PC-3 (cell line): Measurements from ENCODE around the gene NR2F6. TPM values are rescaled to one million over a fixed set of nuclear protein-coding genes. Genes with fewer than 3 reads are reported as not detected.
A peak's percentile ranks its signal among the peaks of the same experiment; 100 is the strongest.

ENCODE experiments used
- ATAC-seq: fragments of 200-7000 bp; cut with Tn5 transposase; 2 replicates; pipeline ENCODE4 v1.9.1; 2020; ENCODE audit warnings: mild to moderate bottlenecking, moderate library complexity
- BruUV-seq: library from RNA; stranded (reverse); fragments of 400-500 nt; replicated peaks from 2 replicates; lab custom pipeline; 2021; lab: Mats Ljungman, UMichigan
- CTCF ChIA-PET: fragments of 300-600 bp; sonication (Branson Sonifier 250); formaldehyde crosslinking; loops from one replicate; lab custom pipeline; 2022; ENCODE audit warnings: antibody characterized with exemption; lab: Charles Lee
- POLR2A ChIA-PET: fragments of 300-600 bp; sonication (Branson Sonifier 250); formaldehyde crosslinking; loops from one replicate; lab custom pipeline; 2022; ENCODE audit warnings: antibody characterized with exemption; ENCODE audit not compliant: unreplicated experiment; lab: Charles Lee
- DNase-seq: peaks from one replicate; pipeline ENCODE4 v3.0.0-alpha.2; 2015
- H2AFZ ChIP-seq: fragments of 300-600 bp; sonication (generic); 2 replicates; pipeline ENCODE4 v1.6.0; 2016; ENCODE audit warnings: antibody characterized with exemption, low read length
- H3F3A ChIP-seq: fragments of 300-600 bp; sonication (generic); one replicate; pipeline ENCODE4 v1.6.0; 2017; ENCODE audit warnings: antibody characterized with exemption, low read length, control low read depth, mild to moderate bottlenecking; ENCODE audit not compliant: unreplicated experiment
- H3K27ac ChIP-seq: fragments of 300-600 bp; sonication (generic); 2 replicates; pipeline ENCODE4 v1.5.1; 2016; ENCODE audit warnings: mild to moderate bottlenecking, low read length
- H3K27me3 ChIP-seq: fragments of 300-600 bp; sonication (generic); 2 replicates; pipeline ENCODE4 v1.6.1; 2016; ENCODE audit warnings: low read length, mixed read lengths
- H3K36me3 ChIP-seq: fragments of 300-600 bp; sonication (generic); 2 replicates; pipeline ENCODE4 v1.6.1; 2016; ENCODE audit warnings: low read depth, mixed run types, low read length, mixed read lengths
- H3K4me1 ChIP-seq: fragments of 300-600 bp; sonication (generic); 2 replicates; pipeline ENCODE4 v1.5.1; 2016; ENCODE audit warnings: low read length; ENCODE audit not compliant: insufficient read depth
- H3K4me2 ChIP-seq: fragments of 300-600 bp; sonication (generic); 2 replicates; pipeline ENCODE4 v1.6.0; 2016; ENCODE audit warnings: low read length
- H3K4me3 ChIP-seq: fragments of 300-600 bp; sonication (generic); 2 replicates; pipeline ENCODE4 v1.5.1; 2016; ENCODE audit warnings: mild to moderate bottlenecking, low read length, mixed read lengths
- H3K79me2 ChIP-seq: fragments of 300-600 bp; sonication (generic); 2 replicates; pipeline ENCODE4 v1.6.1; 2017; ENCODE audit warnings: low read length, mixed read lengths
- H3K9ac ChIP-seq: fragments of 300-600 bp; sonication (generic); 2 replicates; pipeline ENCODE4 v1.6.0; 2016; ENCODE audit warnings: mild to moderate bottlenecking, low read length
- H3K9me2 ChIP-seq: fragments of 300-600 bp; sonication (generic); replicated peaks from 2 replicates; pipeline ENCODE4 v1.6.1; 2016; ENCODE audit warnings: mixed run types, low read length, mixed read lengths
- H3K9me3 ChIP-seq: fragments of 300-600 bp; sonication (generic); 2 replicates; pipeline ENCODE4 v1.6.1; 2016; ENCODE audit warnings: low read length, mixed read lengths
- H4K20me1 ChIP-seq: fragments of 300-600 bp; sonication (generic); 2 replicates; pipeline ENCODE4 v1.6.1; 2016; ENCODE audit warnings: low read length, mixed read lengths
- EZH2 ChIP-seq: fragments of 300-600 bp; sonication (generic); IDR thresholded peaks from one replicate; pipeline ENCODE4 v1.6.1; 2017; ENCODE audit warnings: antibody characterized with exemption, mild to moderate bottlenecking, low read length; ENCODE audit not compliant: unreplicated experiment
- EZH2phosphoT487 ChIP-seq: fragments of 300-600 bp; sonication (generic); IDR thresholded peaks from 2 replicates; pipeline ENCODE4 v1.6.1; 2018; ENCODE audit warnings: mild to moderate bottlenecking, antibody characterized with exemption, low read length, borderline replicate concordance
- intact Hi-C: fragments of 100-400 bp; cut with micrococcal nuclease; formaldehyde crosslinking; loops from 2 replicates; pipeline ENCODE4 v1.9.0; 2023
- total RNA-seq: library from RNA; depleted of rRNA; stranded (reverse); fragments of >200 nt; gene quantifications from 2 replicates; pipeline ENCODE4 v1.2.3, GENCODE V29; 2014
- TF ChIP-seq, protein P1 (sequence below): fragments of 300-600 bp; sonication (generic); conservative IDR thresholded peaks from 2 replicates; pipeline ENCODE4 v1.5.1; 2017; ENCODE audit warnings: antibody characterized with exemption, low read depth, mild to moderate bottlenecking, low read length

The NR2F6 gene
- total RNA-seq, 1 experiment from 2014 or later = 134 TPM

DNA sequence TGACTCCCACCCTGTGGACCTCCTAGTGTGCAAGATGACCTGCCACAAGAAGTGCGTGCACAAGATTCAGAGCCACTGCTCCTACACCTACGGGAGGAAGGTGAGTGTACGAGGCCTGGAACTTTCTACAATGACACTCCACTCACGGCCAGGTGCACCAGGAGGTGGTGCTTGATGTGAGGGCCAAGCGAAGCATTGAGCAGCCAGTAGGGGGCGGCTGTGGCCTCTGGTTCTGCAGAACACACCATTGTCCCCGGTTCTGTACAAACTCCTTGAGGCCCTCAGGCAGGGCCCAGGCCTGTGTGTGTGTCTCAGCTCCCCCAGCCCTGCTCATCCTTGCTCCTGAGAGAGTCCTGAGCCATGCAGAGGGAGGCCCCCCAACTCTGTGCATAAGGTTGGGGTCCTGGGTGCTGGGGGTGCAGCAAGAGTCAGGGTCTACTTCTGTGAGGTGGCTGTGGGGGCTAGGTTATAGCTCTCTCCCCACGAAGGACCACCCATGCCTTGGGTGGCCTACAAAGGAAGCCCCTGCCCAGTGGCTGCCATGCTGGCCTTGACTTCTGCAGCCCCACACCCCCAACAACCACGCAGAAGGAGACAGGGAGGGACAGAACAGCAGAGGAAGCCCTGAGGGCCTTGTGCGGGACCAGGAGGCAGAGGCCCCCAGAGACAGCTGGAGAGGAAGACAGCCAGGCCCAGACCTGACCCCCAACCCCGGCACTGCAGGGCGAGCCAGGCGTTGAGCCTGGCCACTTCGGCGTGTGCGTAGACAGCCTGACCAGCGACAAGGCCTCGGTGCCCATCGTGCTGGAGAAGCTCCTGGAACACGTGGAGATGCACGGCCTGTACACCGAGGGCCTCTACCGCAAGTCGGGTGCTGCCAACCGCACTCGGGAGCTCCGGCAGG, 40.2 kb downstream of the NR2F6 start:
- Histone ChIP-seq H3K9ac (no peak overlapping the region), H3K9me2 (no peaks in the 10 kb centered on the region), H3K36me3 (peaks cover 30% of the 10 kb centered on the region), H4K20me1 (no peaks in the 10 kb centered on the region), H3F3A (peaks cover 7% of the 10 kb centered on the region), H3K79me2 (no peaks in the 10 kb centered on the region), H3K4me2 (no peak overlapping the region), H3K9me3 (no peaks in the 10 kb centered on the region), H3K4me1 (0 out of 2 replicates have a peak, but pooled peaks cover 6% of the 10 kb centered on the region), H2AFZ (no peak overlapping the region), H3K4me3 (no peak overlapping the region), H3K27ac (no peak overlapping the region), H3K27me3 (no peaks in the 10 kb centered on the region)
- TF ChIP-seq EZH2phosphoT487 = no peak
- TF ChIP-seq, protein P1, sequence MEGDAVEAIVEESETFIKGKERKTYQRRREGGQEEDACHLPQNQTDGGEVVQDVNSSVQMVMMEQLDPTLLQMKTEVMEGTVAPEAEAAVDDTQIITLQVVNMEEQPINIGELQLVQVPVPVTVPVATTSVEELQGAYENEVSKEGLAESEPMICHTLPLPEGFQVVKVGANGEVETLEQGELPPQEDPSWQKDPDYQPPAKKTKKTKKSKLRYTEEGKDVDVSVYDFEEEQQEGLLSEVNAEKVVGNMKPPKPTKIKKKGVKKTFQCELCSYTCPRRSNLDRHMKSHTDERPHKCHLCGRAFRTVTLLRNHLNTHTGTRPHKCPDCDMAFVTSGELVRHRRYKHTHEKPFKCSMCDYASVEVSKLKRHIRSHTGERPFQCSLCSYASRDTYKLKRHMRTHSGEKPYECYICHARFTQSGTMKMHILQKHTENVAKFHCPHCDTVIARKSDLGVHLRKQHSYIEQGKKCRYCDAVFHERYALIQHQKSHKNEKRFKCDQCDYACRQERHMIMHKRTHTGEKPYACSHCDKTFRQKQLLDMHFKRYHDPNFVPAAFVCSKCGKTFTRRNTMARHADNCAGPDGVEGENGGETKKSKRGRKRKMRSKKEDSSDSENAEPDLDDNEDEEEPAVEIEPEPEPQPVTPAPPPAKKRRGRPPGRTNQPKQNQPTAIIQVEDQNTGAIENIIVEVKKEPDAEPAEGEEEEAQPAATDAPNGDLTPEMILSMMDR = peak; percentile 84
- TF ChIP-seq EZH2 = no peak
- ChIA-PET POLR2A (no interaction called here), CTCF (interaction anchor here (0.6 kb wide), 1 partner anchor 142 kb away, joined by 5 read pairs; no protein-coding TSS in a partner anchor)
- BruUV-seq = no TSS peak
- peak; percentile 61 for ATAC-seq
- intact Hi-C loops = loop anchor here (2.0 kb wide), 1 partner anchor 77 kb away; no protein-coding TSS in a partner anchor
- DNase-seq = peak; percentile 64

GRCh38 chr19:17202713-17203112, 43.0 kb downstream of the NR2F6 start:
- H3K9me2 ChIP-seq = no peaks in the 10 kb centered on the region
- POLR2A ChIA-PET = no interaction called here
- peaks cover 27% of the 10 kb centered on the region for H3K36me3 ChIP-seq
- no peak for DNase-seq
- no peak overlapping the region for H3K9ac ChIP-seq
- H3K79me2 ChIP-seq = no peaks in the 10 kb centered on the region
- no peak overlapping the region for H2AFZ ChIP-seq
- H3K9me3 ChIP-seq = no peaks in the 10 kb centered on the region
- H3F3A ChIP-seq = no peaks in the 10 kb centered on the region
- BruUV-seq = no TSS peak
- ATAC-seq = no peak
- intact Hi-C loops = no loop called here
- no peaks in the 10 kb centered on the region for H3K4me1 ChIP-seq
- CTCF ChIA-PET = interaction anchor here (1.0 kb wide), 1 partner anchor 64 kb away, joined by 3 read pairs; the partner anchor contains the start of gene BABAM1
- H4K20me1 ChIP-seq = no peaks in the 10 kb centered on the region
- H3K27ac ChIP-seq = no peak overlapping the region
- H3K27me3 ChIP-seq = no peaks in the 10 kb centered on the region
- no peak overlapping the region for H3K4me3 ChIP-seq
- no peak overlapping the region for H3K4me2 ChIP-seq
- no peak for TF ChIP-seq EZH2
- TF ChIP-seq, protein P1 = no peak
- no peak for TF ChIP-seq EZH2phosphoT487

GRCh38 chr19:17202249-17202648, 43.5 kb downstream of the NR2F6 start:
- CTCF ChIA-PET = interaction anchor here (1.0 kb wide), 1 partner anchor 65 kb away, joined by 3 read pairs; the partner anchor contains the start of gene BABAM1
- ATAC-seq = peak; percentile 54
- POLR2A ChIA-PET = no interaction called here

More at GRCh38 chr19:17202249-17202648, 43.5 kb downstream of the NR2F6 start:
- no peak overlapping the region for H3K4me3 ChIP-seq
- BruUV-seq = no TSS peak
- H2AFZ ChIP-seq = no peak overlapping the region
- no peaks in the 10 kb centered on the region for H3K79me2 ChIP-seq
- TF ChIP-seq EZH2phosphoT487 (no peak), EZH2 (no peak)
- TF ChIP-seq, protein P1 = no peak
- no peak overlapping the region for H3K27ac ChIP-seq
- H3K9ac ChIP-seq = no peak overlapping the region
- peaks cover 27% of the 10 kb centered on the region for H3K36me3 ChIP-seq
- H3K4me1 ChIP-seq = no peaks in the 10 kb centered on the region
- H3K4me2 ChIP-seq = no peak overlapping the region
- no peaks in the 10 kb centered on the region for H3K27me3 ChIP-seq
- H4K20me1 ChIP-seq = no peaks in the 10 kb centered on the region
- no peaks in the 10 kb centered on the region for H3K9me3 ChIP-seq
- no peaks in the 10 kb centered on the region for H3K9me2 ChIP-seq
- intact Hi-C loops = no loop called here
- DNase-seq = peak; percentile 44
- no peaks in the 10 kb centered on the region for H3F3A ChIP-seq
